Left forelimb (tissue), 1 donor: ENCODE measurements around the gene COPE.

ENCODE experiments used
- DNase-seq: peaks from one replicate; pipeline ENCODE4 v3.0.0-alpha.2; 2018; ENCODE audit warnings: low spot score

COPE gene

DNA sequence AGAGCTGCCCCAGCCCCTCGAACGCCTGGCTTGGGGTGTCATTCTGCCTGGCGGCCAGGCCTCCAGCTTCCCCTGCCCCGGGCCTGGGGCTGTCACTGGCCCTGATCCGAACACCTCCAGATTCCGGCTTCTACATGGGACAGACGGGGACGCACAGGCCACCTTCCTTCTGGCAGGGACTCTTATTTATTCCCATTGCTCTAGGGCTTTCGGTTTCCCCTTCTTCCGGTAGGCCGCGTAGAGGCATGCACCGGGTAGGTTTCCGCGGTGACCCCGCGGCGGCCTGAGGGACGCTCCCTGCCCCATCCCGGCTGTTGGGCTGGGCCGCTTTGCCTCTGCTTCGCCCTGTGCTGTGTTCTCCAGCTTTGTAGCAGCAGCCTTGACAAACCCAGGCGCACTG lies 51.4 kb downstream of the COPE start:
- no peak for DNase-seq

- no peak for DNase-seq
Observed at GRCh38 chr19:18867199-18867598, 52.0 kb downstream of the COPE start.

GRCh38 chr19:18866800-18867123 lies 52.4 kb downstream of the COPE start:
- DNase-seq = no peak

DNA sequence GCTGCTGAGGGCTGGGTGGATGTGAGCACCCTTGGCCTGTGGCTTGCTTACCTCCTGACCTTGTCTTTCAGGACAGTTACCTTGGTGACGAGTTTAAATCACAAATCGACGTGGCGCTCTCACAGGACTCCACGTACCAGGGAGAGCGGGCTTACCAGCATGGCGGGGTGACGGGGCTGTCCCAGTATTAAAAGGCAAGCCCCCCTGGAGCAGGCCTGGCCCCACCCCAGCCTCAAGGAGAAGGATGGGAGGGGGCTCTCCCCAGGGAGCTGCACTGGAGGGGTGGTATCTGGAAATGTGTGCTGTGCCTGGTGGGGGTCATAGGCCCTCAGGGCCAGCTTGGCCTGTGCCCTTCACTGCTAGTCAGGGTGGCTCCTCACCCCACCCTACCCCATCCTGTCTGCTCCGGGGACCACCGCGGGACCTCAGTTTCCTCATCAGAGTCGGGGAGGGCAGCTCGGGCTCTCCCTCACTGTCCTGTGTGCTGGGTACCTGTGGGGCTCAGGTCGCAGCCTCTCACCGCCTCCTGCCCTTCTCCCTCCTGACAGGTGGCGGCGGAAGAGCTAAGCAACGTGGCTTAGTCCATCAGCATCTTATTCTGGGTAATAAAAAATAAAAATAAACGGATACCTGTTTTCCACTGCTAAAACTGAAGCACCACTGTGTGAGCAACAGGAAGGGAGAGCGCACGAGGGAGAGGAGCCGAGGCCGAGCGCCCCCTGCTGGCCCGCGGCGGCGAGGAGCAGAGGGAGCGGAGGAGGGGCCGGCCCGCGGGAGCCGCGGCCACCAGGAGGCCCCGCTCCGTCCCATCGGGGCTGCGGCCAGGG lies 53.0 kb downstream of the COPE start:
- DNase-seq = no peak

- DNase-seq = no peak
Observed at GRCh38 chr19:18865106-18865972, 53.8 kb downstream of the COPE start.

- DNase-seq = no peak
Observed at GRCh38 chr19:18863843-18864362, 55.3 kb downstream of the COPE start.

DNA sequence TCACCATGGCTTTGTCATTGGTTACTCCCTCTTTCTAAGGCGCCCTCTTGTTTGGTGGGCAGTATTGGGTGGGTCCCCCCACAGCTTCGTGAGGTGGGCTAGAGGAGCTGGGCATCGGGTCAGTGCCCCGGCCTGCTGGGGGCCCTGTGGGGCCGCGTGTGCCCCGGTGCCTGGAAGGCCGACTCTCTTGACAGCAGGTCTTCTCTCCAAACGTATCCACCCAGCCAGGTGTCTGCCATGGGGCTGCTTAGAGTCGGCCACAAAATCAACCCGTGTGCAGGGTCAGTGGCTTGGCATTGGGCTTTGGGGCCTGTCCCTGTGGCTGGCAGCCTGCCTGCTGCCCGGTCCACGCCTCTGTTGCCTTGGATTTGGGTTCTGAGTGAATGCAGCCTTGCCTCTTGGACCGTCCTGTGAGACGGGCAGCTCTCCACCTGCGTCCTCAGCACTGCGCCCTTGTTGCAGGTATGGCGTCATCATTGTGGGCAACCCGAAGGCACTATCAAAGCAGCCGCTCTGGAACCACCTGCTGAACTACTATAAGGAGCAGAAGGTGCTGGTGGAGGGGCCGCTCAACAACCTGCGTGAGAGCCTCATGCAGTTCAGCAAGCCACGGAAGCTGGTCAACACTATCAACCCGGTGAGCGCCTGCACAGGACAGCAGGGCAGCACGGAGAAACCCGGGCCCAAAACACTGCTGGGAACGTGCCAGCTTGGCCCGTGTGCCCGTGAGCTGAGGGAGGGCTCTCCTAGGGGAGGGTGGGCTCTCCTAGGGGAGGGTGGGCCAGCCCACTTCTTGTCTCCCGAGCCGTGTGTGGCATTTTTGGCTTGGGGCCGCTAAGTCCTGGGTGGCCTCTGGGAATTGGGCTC lies 56.0 kb downstream of the COPE start:
- DNase-seq = no peak

GRCh38 chr19:18861917-18862316 lies 57.3 kb downstream of the COPE start:
- no peak for DNase-seq

DNA sequence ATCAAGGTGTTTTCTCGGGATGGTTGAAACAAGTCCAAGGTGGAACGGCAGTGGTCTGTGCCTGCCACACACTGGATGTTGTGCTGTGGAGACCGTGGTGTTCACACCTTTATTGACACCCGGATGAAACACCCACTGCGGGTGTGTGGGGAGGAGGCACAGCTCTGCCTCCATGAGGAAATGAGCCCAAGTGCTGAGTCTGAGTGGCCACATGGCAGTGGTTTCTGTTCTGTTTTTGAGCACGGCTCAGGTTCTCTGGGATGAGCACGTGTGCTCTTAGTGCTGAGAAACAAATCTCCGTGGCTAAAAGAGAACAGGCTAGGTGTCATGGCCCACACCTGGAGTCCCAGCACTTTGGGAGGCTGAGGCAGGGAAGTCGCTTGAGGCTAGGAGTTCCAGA lies 58.0 kb downstream of the COPE start:
- DNase-seq = no peak

- no peak for DNase-seq
Observed at GRCh38 chr19:18860725-18861124, 58.5 kb downstream of the COPE start.

DNA sequence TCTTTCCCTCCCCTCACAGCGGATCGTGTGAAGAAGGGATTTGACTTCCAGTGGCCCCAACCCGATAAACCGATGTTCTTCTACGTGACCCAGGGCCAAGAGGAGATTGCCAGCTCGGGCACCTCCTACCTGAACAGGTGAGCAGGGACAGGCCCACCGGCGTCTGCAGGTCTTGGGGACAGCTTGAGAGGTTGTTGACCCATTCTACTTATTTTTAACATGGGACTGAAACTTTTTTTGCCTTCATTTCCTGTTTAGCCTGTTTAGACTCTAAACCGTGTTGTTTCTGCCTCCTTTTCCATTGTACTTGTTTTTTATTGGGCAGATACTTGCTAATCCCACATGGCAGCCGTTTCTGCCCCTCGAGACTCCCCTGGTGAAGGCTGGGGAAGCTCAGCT lies 58.9 kb downstream of the COPE start:
- DNase-seq = no peak

DNA sequence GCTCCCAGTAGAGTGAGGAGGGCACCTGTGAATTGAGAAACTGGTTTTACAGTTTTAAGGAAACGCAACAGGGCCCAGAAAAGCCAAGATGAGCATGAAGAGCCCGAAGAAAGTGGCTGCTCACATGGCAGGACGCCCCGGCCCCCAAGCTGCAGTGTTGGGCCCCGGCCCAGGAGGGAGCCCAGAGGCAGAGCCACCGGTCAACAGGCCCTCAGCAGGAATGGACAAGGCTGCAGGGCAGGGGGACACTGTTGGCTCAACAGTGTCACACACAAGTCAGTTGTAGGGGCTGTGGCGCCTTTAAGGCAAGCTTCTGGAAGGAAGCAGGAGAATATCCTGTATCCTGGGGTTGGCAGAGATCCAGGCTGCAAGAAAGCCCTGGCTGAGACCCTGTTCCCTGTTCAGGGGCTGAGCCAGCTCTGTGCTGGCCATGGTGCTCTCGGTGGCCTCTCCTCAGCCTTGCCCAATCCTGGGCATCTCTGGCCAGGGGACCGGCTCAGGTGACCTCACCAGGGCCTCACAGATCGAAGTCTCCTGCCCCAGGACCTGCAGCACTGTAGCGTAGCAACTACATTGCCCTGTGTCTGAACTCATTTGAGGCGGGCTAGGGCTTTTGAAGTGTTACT lies 59.4 kb downstream of the COPE start:
- no peak for DNase-seq

DNA sequence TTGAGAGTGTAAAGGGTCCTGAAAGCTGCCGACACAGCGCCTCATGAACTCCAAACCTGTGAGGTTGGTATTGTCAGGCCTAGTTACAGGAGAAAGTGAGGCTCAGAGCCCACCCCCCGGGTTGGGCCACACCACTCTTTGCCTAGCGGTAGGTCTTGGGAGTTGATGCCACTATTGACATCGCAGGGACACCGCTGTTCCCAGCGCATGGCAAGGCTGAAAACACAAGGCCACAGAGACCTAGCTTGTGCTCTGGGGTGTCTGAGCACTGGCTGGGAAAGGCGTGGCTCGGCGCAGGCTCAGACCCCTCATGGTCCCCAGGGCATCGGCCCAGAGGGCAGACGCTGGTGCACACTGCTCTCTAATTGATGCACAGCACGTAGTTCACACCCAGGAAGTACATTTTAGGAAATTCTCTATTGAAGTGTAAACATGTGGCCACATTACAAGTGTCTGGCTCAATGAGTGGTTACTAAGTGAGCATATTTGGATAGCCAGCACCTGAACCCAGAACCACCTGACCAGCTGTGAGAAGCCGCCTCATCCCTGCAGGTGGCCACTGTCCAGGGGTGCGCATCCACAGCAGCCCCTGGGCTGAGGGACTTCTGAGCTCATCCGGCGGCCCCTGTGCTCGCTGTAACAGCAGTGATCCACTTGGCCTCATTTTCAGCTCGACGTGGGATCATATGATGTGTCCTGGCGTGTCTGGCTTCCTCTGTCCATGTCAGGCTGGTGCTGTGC lies 60.1 kb downstream of the COPE start:
- no peak for DNase-seq

DNA sequence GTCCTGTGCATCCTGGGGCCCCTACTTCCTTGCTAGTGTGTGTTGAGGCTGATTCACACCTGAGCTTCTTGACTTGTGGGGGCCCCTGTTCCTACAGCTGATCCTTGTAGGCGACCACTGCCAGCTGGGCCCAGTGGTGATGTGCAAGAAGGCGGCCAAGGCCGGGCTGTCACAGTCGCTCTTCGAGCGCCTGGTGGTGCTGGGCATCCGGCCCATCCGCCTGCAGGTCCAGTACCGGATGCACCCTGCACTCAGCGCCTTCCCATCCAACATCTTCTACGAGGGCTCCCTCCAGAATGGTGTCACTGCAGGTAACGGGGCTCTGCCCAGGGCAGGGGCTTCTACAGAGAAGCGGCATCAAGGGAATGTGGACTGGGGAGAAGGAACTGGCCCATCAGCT lies 62.0 kb downstream of the COPE start:
- DNase-seq = no peak

- no peak for DNase-seq
Observed at GRCh38 chr19:18856385-18857126, 62.6 kb downstream of the COPE start.

GRCh38 chr19:18855647-18856384 lies 63.4 kb downstream of the COPE start:
- no peak for DNase-seq

DNA sequence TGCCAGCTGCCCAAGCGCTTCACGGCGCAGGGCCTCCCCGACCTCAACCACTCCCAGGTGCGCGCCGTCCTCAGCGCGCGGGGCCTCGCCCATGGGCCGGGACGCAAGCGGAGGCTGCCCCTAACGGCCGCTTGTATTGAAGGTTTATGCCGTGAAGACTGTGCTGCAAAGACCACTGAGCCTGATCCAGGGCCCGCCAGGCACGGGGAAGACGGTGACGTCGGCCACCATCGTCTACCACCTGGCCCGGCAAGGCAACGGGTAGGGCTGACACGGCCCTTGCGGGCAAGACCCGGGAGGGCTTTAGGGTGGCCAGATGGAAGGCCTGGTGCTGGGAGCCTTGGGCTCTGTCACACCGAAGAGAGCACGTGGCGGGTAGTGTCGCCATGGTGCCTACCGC lies 64.2 kb downstream of the COPE start:
- DNase-seq = no peak

GRCh38 chr19:18853755-18854427 lies 65.3 kb downstream of the COPE start:
- no peak for DNase-seq

- no peak for DNase-seq
Observed at GRCh38 chr19:18852648-18853047, 66.5 kb downstream of the COPE start.
